Urothelium cell line (cell line): Measurements from ENCODE around the gene CXCL12.

Experiments used
- DNase-seq: peaks from one replicate; pipeline ENCODE4 v3.0.0; 2011; ENCODE audit warnings: low spot score, mixed read lengths
- FAIRE-seq: peaks from 2 replicates; lab custom pipeline; 2011; peaks lifted over from hg19 to GRCh38; lab: Jason Lieb, UNC

Gene CXCL12

GRCh38 chr10:44386546-44387052 is 1.7 kb upstream of the CXCL12 start:
- peak; percentile 93 for DNase-seq
- peak; percentile 30 for FAIRE-seq

GRCh38 chr10:44385696-44386441 is 972 bp upstream of the CXCL12 start:
- FAIRE-seq (no peak), DNase-seq (no peak)

- FAIRE-seq (no peak), DNase-seq (no peak)
Observed at GRCh38 chr10:44384601-44385025, 284 bp downstream of the CXCL12 start.

- FAIRE-seq (peak; percentile 70), DNase-seq (no peak)
Observed at GRCh38 chr10:44383749-44384600, 922 bp downstream of the CXCL12 start.

GRCh38 chr10:44382981-44383748 is 1.7 kb downstream of the CXCL12 start:
- DNase-seq (no peak), FAIRE-seq (no peak)

- FAIRE-seq (no peak), DNase-seq (no peak)
Observed at GRCh38 chr10:44382131-44382858, 2.6 kb downstream of the CXCL12 start.

GRCh38 chr10:44380829-44381600 is 3.9 kb downstream of the CXCL12 start:
- DNase-seq (no peak), FAIRE-seq (peak; percentile 58)

GRCh38 chr10:44379907-44380306 is 5.0 kb downstream of the CXCL12 start:
- DNase-seq: no peak
- peak; percentile 27 for FAIRE-seq

GRCh38 chr10:44378626-44379025 is 6.3 kb downstream of the CXCL12 start:
- DNase-seq: no peak
- peak; percentile 62 for FAIRE-seq

- DNase-seq (no peak), FAIRE-seq (peak; percentile 5)
Observed at GRCh38 chr10:44377651-44378310, 7.1 kb downstream of the CXCL12 start.

- peak; percentile 36 for DNase-seq
- no peak for FAIRE-seq
Observed at GRCh38 chr10:44376472-44377099, 8.3 kb downstream of the CXCL12 start.

- FAIRE-seq (no peak), DNase-seq (no peak)
Observed at GRCh38 chr10:44374155-44374554, 10.7 kb downstream of the CXCL12 start.

GRCh38 chr10:44373341-44373995 is 11.4 kb downstream of the CXCL12 start:
- DNase-seq: no peak
- no peak for FAIRE-seq

- FAIRE-seq (no peak), DNase-seq (no peak)
Observed at GRCh38 chr10:44372181-44372580, 12.7 kb downstream of the CXCL12 start.

GRCh38 chr10:44370731-44371248 is 14.1 kb downstream of the CXCL12 start:
- DNase-seq: no peak
- FAIRE-seq: no peak

- FAIRE-seq: no peak
- DNase-seq: no peak
Observed at GRCh38 chr10:44369854-44370253, 15.0 kb downstream of the CXCL12 start.

GRCh38 chr10:44369296-44369695 is 15.6 kb downstream of the CXCL12 start:
- FAIRE-seq: peak; percentile 56
- no peak for DNase-seq

- FAIRE-seq (no peak), DNase-seq (no peak)
Observed at GRCh38 chr10:44368637-44369036, 16.3 kb downstream of the CXCL12 start.
